GM19043 (cell line): Measurements from ENCODE around the gene FBRS.
"Not testable (repeated sequence)": the region's sequence is repeated elsewhere in the genome, so short reads cannot be mapped to it uniquely, and the experiment has no call there.

Experiments used
- ATAC-seq: cut with Tn5 transposase; IDR thresholded peaks from one replicate; pipeline ENCODE4 v1.9.1; 2021; ENCODE audit warnings: low read depth; ENCODE audit not compliant: unreplicated experiment

FBRS gene

DNA sequence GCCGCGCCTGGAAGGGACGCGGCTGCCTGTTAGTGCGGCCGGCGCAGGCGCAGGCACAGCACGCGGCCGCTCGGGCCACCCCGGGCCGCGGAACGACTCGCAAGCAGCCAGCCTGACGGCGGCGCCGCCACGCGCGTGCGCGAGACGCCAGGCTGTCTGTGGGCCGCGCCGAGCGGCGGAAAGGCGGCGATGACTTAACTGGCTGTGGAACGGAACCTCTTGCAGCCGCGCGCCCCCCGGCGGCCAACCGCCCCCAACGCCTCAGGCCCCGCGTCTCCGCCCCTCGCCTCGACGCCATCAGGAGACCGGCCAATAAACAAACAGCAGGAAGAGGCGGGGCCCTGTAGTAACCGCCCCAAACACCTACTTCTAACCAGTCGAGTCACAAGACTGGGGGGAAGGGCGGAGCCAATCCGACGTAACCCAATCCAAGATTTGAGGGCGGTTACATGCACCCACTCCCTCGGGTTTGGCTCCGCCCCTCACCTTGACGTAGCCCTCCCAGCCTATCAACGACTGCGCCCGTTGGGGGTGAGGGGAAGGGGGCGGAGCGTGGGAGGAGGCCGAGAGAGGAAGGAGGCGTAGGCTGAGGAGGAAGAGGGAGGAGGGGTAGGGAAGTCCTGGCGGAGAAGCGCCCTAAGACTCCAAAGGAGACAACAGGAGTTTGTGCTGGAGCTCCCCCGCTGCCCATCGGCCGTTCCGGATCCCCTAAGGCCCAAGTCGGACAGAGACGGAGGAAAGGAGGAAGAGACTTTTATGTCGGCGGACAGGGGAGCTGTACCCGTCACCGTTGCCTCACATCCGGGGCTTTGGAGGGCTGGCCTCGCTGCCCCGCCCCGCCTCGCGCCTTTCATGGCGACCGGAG lies at the start of gene FBRS:
Gene FBRS, plus strand, starts transcription at position 566 of the 865 bp plus-strand sequence. CDS start 1,088 bp downstream, outside the sequence.
- ATAC-seq = peak; percentile 64

DNA sequence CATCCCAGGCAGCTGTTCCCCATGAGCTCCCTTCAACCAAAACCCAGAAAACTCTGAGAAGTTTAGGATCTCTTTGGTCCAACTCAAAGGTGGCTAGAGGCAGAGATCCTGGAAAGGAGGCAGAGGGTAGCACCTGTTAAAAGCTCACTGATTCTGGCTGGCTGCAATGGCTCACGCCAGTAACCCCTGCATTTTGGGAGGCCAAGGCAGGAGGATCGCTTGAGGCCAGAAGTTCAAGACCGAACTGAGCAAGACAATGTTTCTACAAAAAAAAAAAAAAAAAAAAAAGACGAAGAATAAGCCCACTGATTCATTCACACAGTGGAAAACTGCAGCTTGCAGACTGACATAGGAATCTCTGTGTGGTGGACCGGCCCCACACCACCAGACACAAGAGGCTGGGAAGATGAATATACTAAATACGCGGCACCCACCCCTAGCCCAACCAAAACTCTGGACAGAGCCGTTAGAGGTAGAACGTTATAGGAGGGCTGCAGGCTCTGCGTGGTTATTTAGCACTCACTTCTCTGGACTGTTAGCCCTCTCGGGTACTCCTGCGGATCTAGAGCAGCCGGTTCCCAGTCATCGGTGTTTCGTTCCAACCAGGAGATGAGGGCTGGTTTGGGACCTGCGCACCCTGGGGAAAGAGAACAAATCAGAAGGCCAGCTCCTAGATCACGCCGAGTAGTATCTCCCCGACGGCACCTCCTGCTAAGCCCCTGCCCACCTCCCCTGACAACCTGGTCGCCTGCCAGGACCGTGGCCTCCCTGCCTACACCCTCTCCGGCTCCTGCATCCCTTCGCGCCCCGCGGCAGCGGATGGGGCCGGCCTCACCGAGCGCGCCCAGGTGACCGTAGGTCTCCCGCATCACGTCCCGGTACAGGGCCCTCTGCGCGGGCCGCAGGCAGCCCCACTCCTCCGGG lies 49.0 kb upstream of the FBRS start:
- no peak for ATAC-seq

DNA sequence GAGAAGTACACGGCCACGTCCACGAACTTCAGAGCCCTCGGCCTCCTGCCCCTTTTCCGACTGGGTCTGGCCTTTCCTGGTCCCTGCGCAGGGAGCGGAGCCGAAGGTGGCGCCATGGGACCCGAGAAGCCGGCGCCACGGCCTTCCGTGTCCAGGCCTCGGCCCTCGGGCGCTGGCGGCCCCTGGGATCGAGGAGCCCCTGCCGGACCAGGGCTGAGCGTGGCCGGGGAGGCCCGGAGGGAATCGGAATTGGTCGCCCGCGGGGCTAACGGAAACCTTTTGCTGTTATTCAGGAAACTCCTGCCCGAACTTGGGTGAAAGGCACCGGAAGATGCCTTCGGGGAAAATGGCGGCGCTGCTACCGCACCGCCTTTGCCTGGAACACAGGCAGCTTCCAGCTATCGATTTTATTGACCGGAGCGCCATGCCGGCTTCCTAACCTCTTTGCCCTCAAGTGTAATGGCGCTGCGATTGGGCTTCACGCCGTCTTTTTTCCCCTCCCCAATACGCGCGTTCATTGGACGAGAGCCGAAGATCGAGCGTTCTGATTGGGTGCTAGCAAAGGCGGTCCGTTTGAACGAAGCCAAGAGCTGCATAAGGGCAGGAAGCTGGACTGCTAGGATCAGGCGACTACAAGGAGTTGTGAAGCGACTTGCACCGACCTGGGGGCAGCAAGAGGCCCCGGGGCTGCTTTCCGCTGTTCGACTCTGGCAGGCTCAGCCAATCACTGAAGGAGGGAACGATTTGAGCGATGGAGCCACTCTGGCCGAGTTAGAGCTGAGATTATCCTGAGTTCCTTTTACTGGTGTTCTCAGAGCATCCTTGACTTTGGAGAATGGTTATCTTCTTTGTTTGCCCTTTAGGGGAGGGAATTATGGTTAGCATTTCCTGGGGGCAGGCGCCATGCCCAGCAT lies 48.0 kb upstream of the FBRS start, which contains the start of gene ZNF689:
Gene ZNF689, minus strand, starts transcription at position 464 of the 914 bp plus-strand sequence. Its CDS starts 348 bp downstream, at position 116.
- peak; percentile 87 for ATAC-seq

DNA sequence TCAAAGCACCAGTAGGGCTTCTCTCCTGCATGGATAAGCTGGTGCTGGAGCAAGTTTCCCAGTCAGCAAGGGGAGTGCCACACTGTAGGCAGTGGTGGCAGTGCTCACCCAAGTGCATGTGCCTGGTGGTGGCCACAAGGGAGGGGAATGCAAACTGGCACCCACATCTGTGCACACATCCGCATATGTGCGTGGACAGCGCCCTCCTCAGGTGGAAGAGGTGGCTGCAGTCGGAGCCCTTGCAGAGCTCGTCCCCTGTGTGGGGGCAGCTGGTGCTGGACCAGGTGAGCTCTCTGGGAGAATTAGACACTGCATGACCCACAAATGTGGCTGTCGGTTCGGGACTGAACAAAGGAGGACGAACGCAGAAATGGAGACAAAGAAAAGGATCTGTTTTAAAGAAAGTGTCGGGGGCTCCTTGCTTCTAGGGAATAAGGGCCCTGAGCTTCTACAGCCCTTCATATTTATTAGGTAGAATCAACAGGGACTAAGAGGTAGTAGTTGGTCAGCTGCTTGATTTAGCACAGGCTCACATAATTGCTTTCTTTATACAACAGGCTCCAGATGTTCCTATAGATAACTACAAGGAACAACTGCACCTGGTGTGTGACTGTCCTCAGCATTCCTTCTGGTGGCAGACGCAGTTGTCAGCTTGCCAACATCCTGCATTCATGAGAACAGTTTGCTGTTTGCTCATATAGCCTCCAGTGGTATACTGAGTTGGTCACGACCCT lies 42.7 kb upstream of the FBRS start:
- no peak for ATAC-seq

DNA sequence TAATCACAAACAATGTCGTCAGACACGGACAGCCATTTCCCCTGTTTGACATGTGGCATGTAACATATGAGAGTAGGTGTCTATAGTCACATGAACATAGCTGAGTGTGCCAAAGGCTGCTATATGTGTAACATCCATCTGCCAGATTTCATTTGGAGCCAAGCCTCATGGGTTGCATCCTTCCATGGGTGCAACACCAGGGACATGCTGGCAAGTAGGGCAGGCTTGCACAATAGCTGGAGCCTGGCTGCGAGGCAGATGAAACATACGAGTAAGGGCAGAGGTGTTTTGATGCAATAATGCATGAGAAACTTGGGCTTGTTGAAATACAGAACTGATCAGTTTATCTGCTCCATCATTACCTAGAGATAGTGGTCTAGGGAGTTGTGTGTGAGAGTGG lies 39.0 kb upstream of the FBRS start:
- no peak for ATAC-seq

DNA sequence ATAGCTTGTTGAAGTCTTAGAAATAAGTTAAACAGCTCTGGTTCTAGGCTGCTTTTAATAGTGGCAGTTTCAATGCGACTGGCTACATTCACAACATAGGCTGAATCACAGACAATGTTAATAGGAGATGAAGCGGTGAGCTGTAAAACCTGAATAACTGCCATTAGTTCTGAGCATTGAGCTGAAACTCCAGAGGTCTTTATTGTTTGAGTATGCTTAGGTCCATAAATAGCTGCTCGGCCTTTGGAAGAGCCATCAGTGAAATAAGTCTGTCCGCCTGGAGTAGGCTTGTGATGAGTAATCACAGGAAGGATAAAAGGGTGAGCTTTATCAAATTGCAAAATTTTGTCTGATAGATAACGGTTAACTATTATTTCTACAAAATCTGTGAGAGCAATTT lies 38.6 kb upstream of the FBRS start:
- no peak for ATAC-seq

DNA sequence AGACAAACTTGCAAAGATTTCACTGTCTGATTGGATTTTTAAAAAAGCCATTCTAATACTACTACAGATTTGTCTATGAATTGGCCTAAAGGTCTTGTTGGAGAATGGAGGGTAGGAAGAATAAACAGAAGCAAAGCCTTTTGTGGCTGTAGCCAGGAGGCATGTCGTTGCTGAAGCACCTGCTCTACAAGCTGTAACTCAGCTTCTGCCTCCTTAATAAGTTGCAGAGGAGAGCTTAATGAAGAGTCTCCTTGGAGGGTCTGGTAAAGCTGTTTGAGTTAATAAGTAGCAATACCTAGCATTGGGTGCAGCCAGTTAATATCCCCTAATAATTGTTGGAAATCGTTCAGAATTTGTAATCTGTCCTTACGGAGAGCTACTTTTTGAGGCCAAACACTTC lies 38.1 kb upstream of the FBRS start:
- no peak for ATAC-seq

DNA sequence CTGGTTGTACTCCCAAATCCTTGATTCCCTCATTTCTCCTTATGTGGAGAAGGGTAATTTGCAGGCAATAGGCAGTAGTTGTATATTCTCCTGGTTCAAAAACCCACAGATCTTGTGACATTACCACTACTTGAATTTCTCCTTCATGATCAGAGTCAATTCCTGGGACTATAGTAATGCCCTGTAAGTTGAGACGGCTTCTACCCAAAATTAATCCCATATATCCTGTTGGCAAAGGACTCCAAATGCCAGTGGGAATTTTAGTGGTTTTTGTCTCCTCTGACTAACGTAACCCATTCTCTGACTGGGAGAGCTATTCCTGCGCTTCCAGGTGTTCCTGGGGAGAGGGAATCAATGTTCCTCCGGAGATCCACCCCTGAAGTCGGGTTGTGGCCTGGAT lies 36.5 kb upstream of the FBRS start:
- no peak for ATAC-seq

DNA sequence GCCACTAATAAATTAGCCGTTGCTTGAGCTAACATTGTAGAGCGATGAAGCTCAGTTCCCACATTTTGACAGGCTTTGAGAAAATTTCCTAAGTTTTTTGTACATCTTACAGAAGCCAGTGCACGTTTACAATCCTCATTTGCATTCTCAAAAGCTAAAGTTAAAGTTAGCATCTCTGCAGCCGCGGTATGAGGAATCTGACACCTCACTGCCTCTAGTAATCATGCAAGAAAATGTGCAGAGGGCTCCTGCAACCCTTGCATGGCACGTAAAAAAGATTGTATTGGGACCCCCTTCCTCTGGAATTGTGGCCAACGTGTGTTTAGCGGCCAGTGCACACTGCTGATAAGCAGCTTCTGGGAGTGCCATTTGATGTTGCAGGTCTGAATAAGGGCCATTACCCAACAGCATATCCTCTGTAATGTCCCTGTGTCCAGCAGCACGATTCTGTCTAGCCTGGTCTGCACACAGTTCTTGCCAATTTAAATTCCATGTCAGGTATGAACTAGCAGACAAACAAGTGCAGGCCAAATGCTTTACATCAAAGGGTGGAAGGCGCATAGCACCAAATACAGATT lies 35.7 kb upstream of the FBRS start:
- no peak for ATAC-seq

DNA sequence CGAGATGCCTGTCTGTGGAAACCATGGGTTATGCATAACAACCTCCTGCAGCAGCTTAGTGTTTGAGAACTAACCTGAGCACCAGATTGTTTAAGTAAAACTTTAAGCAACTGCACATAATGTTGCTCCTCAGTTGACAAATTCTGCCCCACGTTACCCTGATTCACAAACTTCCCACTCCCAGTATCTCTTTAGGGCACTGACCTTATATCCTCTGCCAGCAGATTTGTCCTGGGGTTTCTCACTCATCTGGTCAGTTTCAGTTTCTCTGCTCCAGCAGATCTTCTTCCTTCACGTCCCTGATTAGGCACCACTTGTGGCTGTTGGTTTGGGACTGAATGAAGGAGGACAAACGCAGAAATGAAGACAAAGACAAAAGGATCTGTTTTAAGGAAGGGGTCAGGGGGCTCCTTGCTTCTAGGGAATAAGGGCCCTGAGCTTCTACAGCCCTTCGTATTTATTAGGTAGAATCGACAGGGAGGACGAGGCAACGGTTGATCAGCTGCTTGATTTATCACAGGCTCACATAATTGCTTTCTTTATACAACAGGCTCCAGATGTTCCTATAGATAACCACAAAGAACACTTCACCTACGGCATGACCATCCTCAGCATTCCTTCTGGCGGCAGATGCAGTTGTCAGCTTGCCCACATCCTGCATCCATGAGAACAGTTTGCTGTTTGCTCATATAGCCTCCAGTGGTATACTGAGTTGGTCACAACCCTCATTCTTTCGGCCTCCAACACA lies 34.5 kb upstream of the FBRS start:
- no peak for ATAC-seq

DNA sequence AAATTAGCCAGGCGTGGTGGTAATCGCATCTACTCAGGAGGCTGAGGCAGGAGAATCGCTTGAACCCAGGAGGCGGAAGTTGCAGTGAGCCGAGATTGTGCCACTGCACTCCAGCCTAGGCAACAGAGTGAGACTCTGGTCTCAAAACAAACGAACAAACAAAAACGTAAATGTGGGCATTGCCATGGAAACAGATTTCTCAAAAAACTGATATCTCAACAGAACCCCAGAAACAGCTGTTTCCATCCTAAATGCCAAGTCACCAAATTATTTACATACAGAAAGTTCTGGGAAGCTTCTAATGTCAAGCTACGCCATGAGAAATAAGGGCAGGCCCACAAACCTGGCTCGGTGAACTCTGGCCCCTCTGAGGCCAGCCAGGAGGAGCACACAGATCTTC lies 32.0 kb upstream of the FBRS start:
- ATAC-seq = no peak

DNA sequence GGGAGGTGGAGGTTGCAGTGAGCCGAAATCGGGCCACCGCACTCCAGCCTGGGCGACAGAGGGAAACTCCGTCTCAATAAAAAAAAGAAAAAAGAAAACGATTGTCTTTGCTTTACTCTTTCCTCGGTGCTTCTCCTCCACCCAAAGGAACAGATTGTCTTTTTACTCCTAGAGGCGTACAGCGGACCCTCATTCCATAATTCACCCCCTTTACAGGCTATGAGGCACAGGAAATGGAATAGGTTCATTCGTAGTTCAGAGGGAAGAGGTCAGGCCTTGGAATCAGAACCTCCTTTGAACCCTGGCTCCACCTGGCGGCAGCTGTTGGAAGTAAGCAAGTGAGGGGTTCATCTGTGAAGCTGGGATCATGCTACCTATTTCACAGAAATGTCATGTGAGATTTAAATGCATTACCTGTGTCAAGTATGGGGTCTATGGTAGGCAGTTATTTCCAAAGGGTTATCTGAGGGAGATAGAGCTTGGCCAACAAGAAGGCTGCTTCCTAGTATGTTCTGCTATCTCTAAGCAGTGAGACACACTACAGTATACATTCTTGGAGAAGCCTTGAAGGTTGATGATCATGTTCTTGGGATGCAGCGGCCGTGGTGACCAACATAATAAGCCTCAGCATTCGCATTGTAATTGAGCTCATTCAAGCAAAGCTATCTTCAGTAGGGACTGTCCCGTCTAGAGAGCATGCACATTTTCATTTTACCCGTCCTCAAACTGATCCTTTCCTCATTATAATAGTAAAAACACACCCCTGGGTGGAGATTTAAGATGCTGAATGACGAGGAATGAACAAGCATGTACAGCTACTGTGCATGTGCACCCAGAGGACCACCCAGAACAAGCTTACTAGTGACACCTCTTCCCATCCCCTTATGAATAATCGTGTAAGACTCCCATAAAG lies 29.3 kb upstream of the FBRS start:
- no peak for ATAC-seq

DNA sequence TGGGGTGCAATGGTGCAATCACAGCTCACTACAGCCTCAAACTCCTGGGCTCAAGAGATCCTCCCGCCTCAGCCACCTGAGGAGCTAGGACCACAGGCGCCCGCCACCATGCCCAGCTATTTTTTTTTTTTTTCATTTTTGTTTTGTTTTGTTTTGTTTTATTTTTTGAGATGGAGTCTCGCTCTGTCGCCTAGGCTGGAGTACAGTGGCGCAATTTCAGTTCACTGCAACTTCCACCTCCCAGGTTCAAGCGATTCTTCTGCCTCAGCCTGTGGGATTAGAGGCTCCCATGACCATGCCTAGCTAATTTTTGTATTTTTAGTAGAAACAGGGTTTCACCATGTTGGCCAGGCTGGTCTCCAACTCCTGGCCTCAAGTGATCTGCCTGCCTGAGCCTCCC lies 25.8 kb upstream of the FBRS start:
- not testable (repeated sequence) for ATAC-seq

DNA sequence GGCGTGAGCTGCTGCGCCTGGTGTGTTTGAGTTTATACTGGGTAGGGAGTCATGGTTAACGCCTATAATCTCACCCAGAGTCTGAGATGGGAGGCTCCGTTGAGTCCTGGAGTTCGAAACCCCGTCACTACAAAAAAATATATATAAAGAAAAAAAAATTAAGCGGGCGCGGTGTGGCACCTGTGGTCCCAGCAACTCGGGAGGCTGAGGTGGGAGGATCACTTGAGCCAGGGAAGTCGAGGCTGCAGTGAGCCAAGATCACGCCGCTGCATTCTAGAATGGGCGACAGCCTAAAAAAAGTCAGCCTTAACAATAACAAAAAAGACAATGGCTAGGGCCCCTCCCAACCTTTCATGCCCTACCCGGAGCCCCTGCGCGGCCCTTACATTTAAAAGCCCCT lies 24.7 kb upstream of the FBRS start:
- no peak for ATAC-seq

DNA sequence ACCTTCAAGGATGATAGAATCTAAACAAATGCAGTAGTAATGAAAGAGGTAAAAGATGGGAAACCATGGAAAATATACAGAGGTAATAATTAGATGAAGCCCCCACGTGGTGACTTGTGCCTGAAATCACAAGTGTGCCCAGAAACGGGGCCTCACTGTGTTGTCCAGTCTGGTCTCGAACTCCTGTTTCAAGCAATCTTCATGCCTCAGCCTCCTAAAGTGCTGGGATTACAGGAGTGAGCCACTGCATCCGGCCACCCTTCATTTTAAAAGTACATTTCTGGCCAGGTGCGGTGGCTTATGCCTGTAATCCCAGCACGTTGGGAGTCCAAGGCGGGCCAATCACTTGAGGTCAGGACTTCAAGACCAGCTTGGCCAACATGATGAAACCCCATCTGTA lies 21.6 kb upstream of the FBRS start:
- ATAC-seq = no peak

DNA sequence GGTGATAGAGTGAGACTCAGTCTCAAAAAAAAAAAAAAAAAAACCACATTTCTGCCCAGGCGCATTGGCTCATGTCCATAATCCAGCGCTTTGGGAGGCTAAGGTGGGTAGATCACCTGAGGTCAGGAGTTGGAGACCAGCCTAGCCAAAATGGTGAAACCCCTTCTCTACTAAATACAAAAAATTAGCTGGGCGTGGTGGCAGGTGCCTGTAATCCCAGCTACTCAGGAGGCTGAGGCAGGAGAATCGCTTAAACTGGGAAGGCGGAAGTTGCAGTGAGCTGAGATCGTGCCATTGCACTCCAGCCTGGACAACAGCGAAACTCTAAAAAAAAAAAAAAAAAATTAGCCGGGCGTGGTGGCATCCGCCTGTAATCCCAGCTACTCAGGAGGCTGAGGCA lies 21.1 kb upstream of the FBRS start:
- not testable (repeated sequence) for ATAC-seq

DNA sequence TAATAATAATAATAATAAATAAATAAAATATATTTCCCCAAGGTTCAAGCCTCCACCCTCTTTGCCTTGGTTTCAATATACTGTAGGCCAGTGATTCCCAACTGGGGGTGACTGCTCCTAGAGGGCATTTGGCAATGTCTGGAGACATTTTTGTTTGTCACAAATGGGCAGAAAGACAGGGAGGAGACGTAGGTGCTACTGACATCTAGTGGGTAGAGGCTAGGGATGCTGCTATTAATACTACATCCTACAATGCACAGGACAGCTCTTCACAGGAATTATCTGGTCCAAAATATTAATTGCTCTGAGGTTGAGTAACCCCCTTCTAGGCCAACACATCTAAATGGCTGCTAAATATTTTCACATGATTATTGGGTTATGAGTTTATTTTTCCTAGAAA lies 20.3 kb upstream of the FBRS start:
- no peak for ATAC-seq
